HG03280 (cell line): ENCODE results near the gene HEATR5B.
"Not testable (repeated sequence)": the region's sequence is repeated elsewhere in the genome, so short reads cannot be mapped to it uniquely, and the experiment has no call there.

Experiments
- ATAC-seq: cut with Tn5 transposase; IDR thresholded peaks from one replicate; pipeline ENCODE4 v1.9.1; 2021; ENCODE audit warnings: mild to moderate bottlenecking, moderate library complexity; ENCODE audit not compliant: unreplicated experiment

Gene HEATR5B

DNA sequence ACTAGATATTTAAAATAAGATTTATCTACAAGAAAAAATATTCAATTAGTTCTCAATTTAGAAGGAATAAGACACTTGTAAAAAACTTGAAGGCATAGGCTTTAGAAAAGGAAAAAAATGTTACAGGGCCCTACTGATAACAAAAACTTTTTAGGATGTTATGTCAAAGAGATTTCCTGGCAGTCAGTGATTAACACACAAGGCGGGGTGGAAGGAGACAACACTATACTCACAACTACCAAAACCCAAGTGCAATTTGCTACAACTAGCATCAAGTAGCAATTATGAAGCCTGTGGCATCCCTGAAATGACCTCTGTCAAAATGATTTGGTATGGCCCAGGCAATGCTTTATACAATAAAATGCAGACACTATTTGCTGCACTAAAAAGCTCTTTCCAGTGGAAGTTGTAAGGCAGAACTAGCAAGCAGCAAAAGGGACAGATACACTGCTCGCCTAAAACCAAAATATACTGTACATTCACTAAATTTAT, 133.1 kb downstream of the HEATR5B start:
- ATAC-seq: no peak

GRCh38 chr2:36949845-36950244, 134.3 kb downstream of the HEATR5B start:
- ATAC-seq: no peak

GRCh38 chr2:36945240-36945639, 138.9 kb downstream of the HEATR5B start:
- not testable (repeated sequence) for ATAC-seq

DNA sequence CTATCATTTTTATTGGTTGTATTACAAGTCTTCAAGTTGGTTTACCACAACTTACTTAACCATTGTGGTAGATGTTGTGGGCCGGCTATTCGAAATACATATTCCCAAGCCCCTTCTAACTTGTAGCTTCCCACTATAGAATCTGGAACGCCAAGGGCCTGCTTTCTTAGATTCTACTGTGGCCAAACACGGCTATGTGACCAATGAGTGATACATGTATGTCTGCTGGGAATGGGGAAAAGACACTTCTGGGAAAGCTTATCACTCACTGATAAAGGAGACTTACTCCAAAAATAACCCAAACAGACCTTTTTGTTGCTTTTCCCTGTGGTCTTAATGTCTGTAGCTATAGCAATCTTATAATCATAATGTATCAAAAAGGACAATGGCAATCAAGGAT, 142.3 kb downstream of the HEATR5B start:
- no peak for ATAC-seq

DNA sequence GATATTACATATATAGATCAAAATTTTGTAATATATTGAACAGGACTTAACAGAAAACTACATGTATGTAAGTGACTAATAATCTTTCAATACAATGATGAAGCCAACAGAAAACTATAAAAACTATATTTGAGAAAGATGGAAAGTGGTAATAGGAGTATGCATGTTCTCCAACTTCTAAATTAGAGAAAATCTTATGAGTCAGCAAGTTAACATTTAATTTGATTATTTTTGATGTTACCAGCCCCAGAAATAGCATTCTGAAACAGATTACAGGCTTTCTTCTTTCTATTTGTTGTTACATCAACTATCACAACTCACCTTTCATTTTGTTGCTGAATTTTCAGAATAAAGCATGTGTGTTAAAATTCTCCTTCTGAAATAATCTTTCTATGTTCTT, 147.6 kb downstream of the HEATR5B start:
- not testable (repeated sequence) for ATAC-seq

DNA sequence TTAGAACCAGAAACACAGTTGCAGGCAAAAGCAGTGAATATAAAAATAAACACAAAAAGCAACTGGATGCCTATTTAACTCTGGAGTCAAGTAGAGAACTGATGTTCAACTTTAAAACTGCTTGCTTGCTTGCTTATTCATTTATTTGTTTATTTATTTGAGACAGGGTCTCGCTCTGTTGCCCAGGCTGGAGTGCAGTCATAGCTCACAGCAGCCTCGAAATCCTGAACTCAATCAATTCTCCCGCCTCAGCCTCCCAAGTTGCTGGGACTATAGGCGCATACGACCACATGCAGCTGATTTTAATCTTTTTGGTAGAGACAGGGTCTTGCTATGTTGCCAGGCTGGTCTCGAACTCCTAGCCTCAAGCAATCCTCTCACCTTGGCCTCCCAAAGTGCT, 152.5 kb downstream of the HEATR5B start:
- not testable (repeated sequence) for ATAC-seq
